ENCODE results near the gene BFSP2.

GRCh38 chr3:133380481-133381225 is 19.2 kb upstream of the BFSP2 start:
- no peak for TF ChIP-seq CTCF (IDR thresholded peaks at IDR 0.05; ENCODE audit: low read depth, low read length, poor library complexity, severe bottlenecking)
- TF ChIP-seq EZH2phosphoT487 (IDR thresholded peaks at IDR 0.05; ENCODE audit: borderline replicate concordance, low read length) = no peak
